ENCODE data around the gene SLC9A9.
"Not testable (repeated sequence)": the region's sequence is repeated elsewhere in the genome, so short reads cannot be mapped to it uniquely, and the experiment has no call there.

SLC9A9 gene

GRCh38 chr3:143533391-143533790 lies 314.9 kb downstream of the SLC9A9 start:
- no peak for DNase-seq

DNA sequence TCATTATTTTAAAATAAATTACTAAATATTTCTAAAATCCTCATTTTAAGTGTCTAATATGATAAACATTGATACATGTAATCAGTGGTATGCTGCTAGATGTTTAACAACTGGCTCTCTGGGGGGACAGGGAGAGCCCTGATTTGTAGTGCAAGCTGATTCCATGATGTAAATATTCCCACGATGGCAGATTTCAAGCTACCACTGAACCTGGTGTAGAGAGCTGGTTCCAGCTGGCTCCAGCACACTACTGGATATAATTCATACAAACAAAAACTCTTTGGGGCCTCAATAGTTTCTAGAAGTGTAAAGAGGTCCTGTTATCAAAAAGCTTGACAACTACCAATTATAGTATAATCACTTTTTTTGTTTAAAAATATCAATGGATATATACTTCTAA lies 316.2 kb downstream of the SLC9A9 start:
- DNase-seq, result no peak

GRCh38 chr3:143531101-143531500 lies 317.2 kb downstream of the SLC9A9 start:
- DNase-seq, result no peak

- DNase-seq, result no peak
These were observed 318.5 kb downstream of the SLC9A9 start for GRCh38 chr3:143529798-143530197.

DNA sequence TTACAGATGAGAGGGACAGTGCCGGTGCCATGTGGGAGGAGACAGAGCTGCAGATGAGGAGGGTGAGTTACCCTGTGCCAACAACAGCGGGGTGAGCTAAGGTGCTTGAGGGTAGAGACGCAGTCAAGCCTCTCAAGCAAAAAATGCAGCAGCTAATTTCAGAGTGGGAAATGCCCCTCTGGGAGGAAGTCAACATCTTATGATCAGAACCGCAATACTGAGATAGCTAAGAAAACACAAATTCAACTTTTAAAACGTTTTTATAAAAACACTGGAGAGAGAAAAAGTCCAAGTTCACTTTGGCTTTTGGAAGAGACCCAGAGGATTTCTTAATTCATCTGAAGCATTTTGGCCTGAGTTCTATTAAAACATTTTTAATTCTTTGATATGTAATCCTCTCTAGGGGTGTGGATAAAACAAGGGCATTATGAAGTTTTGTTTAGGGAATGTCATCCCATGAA lies 319.2 kb downstream of the SLC9A9 start:
- DNase-seq, result no peak

DNA sequence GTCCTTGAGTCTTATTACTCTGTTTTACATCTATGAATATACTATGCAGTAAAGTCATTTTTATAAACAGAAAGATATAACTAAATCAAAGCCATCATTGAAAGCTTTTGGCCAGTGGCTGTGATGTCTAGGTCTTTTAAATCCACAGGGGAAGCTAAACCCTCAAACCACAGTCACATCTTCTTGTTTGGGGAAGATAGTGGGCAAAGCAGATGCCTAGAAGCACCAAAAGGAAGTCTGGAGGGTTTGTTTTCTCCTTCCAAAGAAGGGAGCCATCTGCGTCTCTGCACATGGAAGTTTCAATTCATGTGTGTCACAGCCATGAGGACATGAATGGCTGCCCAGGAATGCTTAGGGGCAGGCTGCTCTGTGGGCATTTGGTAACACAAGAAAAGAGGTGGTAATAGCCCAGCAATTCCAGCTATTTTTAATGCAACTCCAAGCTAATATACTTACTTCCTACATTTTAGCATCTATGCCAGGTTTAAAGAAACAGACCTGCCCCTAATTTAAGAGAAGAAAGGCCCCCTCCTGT lies 322.2 kb downstream of the SLC9A9 start:
- DNase-seq, result no peak

- DNase-seq, result no peak
These were observed 322.9 kb downstream of the SLC9A9 start for GRCh38 chr3:143525408-143525807.

- no peak for DNase-seq
These were observed 326.5 kb downstream of the SLC9A9 start for GRCh38 chr3:143521803-143522202.

DNA sequence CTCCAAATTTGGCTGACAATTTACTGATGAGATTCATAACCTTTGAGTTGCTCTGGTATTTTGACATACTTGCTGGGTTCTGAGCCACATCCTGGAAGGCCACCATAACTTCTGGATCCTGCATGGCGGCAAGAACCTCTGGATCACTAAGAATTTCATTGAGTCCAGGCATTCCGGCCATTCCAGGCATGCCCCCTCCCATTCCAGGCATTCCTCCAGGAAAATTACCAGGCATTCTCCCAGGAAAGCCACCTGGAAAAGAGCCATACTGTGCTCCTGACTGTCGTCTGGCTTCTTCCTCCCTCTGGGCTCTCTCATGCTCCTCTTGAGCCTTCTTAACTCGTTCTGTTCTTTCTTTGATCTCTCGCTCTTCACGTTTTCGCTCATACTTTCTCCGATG lies 331.1 kb downstream of the SLC9A9 start:
- DNase-seq, result not testable (repeated sequence)

- DNase-seq, result no peak
These were observed 333.4 kb downstream of the SLC9A9 start for GRCh38 chr3:143514874-143515273.

DNA sequence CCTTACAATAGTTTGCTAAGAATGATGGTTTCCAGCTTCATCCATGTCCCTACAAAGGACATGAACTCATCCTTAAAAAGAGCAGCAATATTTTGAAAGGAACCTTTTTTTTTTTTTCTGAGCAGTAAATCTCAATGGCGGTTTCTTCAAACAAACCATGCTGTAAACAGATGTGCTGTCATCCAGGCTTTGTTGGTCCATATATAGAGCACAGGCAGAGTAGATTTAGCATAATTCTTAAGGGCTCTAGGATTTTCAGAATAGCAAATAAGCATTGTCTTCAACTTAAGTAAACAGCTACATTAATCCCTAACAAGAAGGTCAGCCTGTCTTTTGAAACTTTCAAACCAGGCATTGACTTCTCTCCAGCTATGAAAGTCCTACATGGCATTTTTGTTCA lies 334.2 kb downstream of the SLC9A9 start:
- DNase-seq, result no peak

- no peak for DNase-seq
These were observed 336.9 kb downstream of the SLC9A9 start for GRCh38 chr3:143511174-143511879.

DNA sequence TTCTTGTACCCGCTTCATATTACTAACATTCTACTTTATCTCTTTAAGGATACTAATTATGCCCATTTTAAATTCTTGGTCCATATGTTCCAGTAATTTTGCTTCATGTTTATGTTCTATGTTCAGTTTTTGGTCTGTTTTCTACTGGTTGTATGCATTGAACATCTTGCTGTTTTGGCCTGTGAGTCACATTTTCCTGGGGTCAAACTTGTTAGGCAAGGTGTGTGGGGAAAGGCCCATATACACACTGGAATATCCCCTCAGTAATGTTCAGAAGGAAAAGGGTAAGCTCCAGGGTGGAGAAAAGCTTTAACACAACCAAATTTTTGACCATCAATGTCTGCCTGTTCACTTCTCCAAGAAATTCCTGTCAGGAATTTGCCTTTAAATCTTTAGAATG lies 337.7 kb downstream of the SLC9A9 start:
- no peak for DNase-seq

DNA sequence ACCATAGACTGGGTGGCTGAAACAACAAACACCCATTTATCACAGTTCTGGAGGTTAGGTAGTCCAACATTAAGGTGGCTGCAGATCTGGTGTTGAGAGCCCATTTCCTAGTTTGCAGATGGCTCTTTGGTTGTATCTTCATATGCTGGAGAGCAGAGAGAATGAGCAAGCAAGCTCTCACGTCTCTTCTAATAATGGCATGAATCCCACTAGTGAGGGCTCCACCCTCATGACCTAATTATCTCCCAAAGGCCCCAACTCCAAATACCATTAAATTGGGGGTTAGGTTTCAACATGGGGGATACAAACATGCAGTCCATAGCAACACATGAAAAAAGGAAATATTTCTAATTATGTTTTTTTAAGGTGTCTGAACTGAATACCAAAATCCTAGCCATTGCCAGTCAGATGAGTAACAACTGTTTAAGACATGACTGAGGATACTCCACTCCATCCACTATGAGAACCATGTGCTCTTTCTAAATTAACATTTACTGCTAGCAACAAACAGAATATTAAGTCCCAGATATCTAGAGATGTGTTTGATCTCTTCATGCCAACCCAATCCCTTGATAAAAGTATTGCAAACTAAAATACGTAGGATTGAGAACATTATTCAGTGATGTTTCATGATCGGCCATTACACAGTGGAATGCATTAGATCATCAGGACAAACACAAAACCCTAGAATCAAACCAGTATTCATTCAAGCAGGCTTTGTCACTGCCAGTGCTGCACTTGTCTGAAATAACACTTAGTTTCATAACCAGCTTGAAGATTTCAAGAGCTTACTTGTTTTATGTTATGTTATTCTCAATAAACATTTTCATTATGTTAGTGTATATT lies 340.3 kb downstream of the SLC9A9 start:
- no peak for DNase-seq

DNA sequence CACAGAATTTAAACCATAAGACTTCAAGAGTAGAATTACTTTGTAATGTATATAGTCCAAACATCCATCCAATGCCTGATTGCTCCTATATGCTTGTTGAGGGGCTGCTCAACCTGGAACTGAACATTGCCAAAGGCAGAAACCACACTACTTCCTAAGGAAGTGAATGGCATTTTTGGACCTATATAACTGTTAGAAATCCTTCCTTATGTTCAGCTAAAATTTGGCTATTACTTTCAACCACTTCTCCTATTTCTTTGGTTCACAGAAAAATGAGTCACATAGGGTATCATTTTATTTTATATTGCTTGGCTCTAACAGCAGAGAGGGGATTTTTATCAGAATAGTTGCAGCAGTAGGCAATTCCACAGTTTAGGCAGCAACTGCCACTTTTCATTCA lies 342.1 kb downstream of the SLC9A9 start:
- no peak for DNase-seq

- no peak for DNase-seq
These were observed 344.9 kb downstream of the SLC9A9 start for GRCh38 chr3:143503325-143503885.

DNA sequence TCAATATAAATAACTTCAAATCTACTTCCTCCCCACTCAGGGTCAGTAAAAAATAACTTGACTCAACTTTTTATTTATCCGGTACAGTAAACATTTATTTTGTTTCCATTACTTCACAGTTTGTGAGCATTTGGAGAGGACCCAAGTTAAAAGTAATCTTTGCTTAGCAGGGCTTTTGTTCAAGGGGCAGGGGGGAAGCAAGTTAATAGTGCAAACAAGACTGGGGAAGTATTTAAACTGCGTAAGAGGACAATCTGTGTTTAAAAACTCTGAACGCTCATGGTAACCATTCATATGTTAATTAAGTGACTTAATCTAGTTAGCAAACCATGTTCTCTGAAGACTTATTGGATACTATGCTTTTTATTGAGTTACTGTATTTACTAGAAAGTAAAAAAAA lies 346.2 kb downstream of the SLC9A9 start:
- DNase-seq, result no peak

DNA sequence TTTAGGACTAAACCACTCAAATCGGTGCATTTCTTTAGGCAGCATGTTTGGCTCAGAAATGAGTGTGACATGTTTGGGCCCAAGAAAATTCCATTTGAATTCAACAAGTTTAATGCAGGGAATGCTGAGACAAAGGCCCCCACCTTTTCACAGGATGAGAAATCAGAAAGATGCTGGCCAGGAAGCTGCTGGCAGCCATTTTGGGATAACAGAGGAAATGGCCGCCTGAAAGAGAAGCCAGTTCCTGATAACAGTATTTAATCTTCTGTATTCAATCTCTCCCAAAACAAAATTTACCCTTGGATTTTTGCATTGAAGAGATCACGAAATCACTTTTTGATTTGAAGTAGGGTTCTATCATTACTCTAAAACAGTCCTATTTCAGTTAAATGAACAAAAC lies 350.9 kb downstream of the SLC9A9 start:
- DNase-seq, result no peak

DNA sequence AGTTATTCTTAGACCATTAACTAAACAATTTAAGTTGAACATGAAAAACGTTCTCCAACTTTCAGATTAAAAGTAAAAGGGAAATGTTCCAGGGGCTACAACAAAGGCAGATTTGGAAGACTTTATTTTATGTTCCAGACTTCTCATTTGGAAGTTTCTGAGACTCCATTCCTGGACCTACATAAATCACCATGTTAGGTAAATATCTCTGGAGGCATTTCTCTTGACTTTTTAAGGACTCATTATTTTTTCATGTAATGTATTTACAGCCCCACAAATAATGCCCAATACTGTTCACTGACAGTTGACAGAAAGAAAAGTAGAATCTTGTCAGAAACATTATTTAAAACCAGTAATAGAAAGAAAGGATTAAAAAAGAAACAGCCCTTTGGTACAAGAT lies 352.1 kb downstream of the SLC9A9 start:
- no peak for DNase-seq

DNA sequence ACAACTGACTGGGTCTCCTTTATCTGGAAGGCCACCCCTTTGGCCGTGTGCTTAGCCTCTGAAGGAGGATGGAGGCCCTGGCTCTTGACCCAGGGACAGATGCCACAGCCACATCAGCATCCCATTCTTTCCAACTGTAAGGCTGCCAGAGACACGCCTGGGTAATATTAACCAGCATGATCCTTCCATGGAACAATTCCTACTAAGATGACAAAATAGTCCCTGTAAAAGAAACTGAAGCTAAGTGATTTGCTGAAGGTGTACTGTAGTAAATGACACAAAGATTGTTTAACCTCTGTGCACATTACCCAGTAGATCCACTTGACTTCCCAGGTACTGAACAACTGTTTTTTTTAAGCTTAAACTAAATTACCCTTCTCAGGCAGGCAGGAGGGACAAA lies 352.7 kb downstream of the SLC9A9 start:
- no peak for DNase-seq

- no peak for DNase-seq
These were observed 361.7 kb downstream of the SLC9A9 start for GRCh38 chr3:143486611-143487010.

DNA sequence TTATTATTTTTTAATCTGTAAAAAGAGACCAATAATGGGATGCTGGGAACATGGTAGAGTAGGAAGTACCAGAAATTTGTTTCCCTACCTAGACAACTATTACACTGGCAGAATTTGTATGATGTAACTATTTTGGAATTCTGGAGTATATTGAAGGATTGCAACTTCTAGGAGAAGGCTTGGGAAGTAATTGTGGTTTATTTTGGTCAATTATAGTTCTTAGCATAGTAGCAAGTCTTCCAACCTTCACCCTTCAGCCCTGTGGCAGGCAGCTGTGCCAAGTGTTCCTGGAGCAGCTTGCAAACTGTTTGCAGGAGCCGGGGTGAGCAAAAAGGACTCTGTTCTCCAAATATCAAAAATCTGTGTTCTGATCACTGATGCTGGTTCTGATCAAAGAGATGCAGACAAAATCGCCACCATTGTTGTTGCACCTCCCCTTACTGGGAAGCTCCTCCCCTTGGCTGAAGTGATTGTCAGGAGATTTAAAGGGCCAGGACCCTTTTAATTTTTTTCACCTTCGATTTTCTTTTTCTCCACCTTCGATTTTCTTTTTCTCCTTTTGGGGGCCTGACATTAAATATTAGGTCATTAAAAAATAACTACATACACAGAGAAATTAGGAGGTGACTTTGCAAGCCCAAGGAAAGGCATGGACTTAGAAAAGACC lies 363.3 kb downstream of the SLC9A9 start:
- DNase-seq, result no peak

- DNase-seq, result no peak
These were observed 365.1 kb downstream of the SLC9A9 start for GRCh38 chr3:143483214-143483613.

All from activated CD8-positive, alpha-beta memory T cell treated with anti-CD3 and anti-CD28 coated beads, Interleukin-2, amount 50 U/mL, for 4 hours (primary cell).